HG03571 (cell line): Measurements from ENCODE around the gene KRTAP10-7.
"Not testable (repeated sequence)": the region's sequence is repeated elsewhere in the genome, so short reads cannot be mapped to it uniquely, and the experiment has no call there.

Experiments
- ATAC-seq: cut with Tn5 transposase; IDR thresholded peaks from one replicate; pipeline ENCODE4 v1.9.1; 2021; ENCODE audit not compliant: unreplicated experiment

The KRTAP10-7 gene

GRCh38 chr21:44590311-44590721, 10.1 kb upstream of the KRTAP10-7 start:
- ATAC-seq, result no peak

GRCh38 chr21:44590897-44591800, 9.2 kb upstream of the KRTAP10-7 start:
- ATAC-seq, result not testable (repeated sequence)

- ATAC-seq, result not testable (repeated sequence)
Measured at GRCh38 chr21:44591801-44592130, 8.6 kb upstream of the KRTAP10-7 start.

- no peak for ATAC-seq
Measured at GRCh38 chr21:44592446-44593311, 7.7 kb upstream of the KRTAP10-7 start, which contains the start of gene KRTAP10-6. Gene KRTAP10-6, minus strand, starts transcription at chr21:44592505. Its CDS starts 21 bp downstream, at chr21:44592484.

- no peak for ATAC-seq
Measured at GRCh38 chr21:44593598-44594405, 6.6 kb upstream of the KRTAP10-7 start.

- ATAC-seq, result no peak
Measured at GRCh38 chr21:44594406-44594916, 5.9 kb upstream of the KRTAP10-7 start.

- ATAC-seq, result no peak
Measured at GRCh38 chr21:44595524-44595923, 4.9 kb upstream of the KRTAP10-7 start.

GRCh38 chr21:44596068-44596725, 4.2 kb upstream of the KRTAP10-7 start:
- no peak for ATAC-seq

GRCh38 chr21:44598061-44598460, 2.3 kb upstream of the KRTAP10-7 start:
- ATAC-seq, result no peak

- no peak for ATAC-seq
Measured at GRCh38 chr21:44599264-44600029, 950 bp upstream of the KRTAP10-7 start.

- not testable (repeated sequence) for ATAC-seq
Measured at GRCh38 chr21:44601091-44601490, 694 bp downstream of the KRTAP10-7 start.

- ATAC-seq, result no peak
Measured at GRCh38 chr21:44601596-44602462, 1.4 kb downstream of the KRTAP10-7 start.

GRCh38 chr21:44602463-44602850, 2.1 kb downstream of the KRTAP10-7 start:
- ATAC-seq, result no peak

GRCh38 chr21:44603109-44603875, 2.9 kb downstream of the KRTAP10-7 start:
- no peak for ATAC-seq

GRCh38 chr21:44603911-44604310, 3.5 kb downstream of the KRTAP10-7 start:
- ATAC-seq, result no peak

- no peak for ATAC-seq
Measured at GRCh38 chr21:44606495-44606894, 6.1 kb downstream of the KRTAP10-7 start.

GRCh38 chr21:44609193-44609592, 8.8 kb downstream of the KRTAP10-7 start:
- ATAC-seq, result no peak
